ENCODE data around the gene TP53TG3D. TPM values are rescaled to one million over a fixed set of nuclear protein-coding genes. Genes with fewer than 3 reads are reported as not detected.
"Not testable (repeated sequence)": the region's sequence is repeated elsewhere in the genome, so short reads cannot be mapped to it uniquely, and the experiment has no call there.

Gene TP53TG3D
- not detected for total RNA-seq

- H3K36me3 ChIP-seq; DNase-seq (ENCODE audit: low spot score); H3K27me3 ChIP-seq (replicated peaks; ENCODE audit: insufficient read depth); H3K4me1 ChIP-seq (ENCODE audit: control insufficient read depth in 1 of 2, low read depth in 2 of 2); H3K4me3 ChIP-seq; H3K9me3 ChIP-seq; ATAC-seq (ENCODE audit: insufficient number of reproducible peaks, low FRiP score, low read depth); H3K27ac ChIP-seq: not testable (repeated sequence)
Measured at GRCh38 chr16:32252986-32253385, at the start of gene TP53TG3D. TSS of gene TP53TG3D (plus strand) at chr16:32253286. CDS start at chr16:32253354, 68 bp downstream.

GRCh38 chr16:32253507-32253906 is 421 bp downstream of the TP53TG3D start:
- H3K4me3 ChIP-seq; ATAC-seq (ENCODE audit: insufficient number of reproducible peaks, low FRiP score, low read depth); DNase-seq (ENCODE audit: low spot score); H3K9me3 ChIP-seq; H3K4me1 ChIP-seq (ENCODE audit: control insufficient read depth in 1 of 2, low read depth in 2 of 2); H3K27me3 ChIP-seq (replicated peaks; ENCODE audit: insufficient read depth); H3K27ac ChIP-seq; H3K36me3 ChIP-seq: not testable (repeated sequence)

- not testable (repeated sequence) for H3K9me3 ChIP-seq; DNase-seq (ENCODE audit: low spot score); ATAC-seq (ENCODE audit: insufficient number of reproducible peaks, low FRiP score, low read depth); H3K27ac ChIP-seq; H3K36me3 ChIP-seq; H3K4me3 ChIP-seq; H3K27me3 ChIP-seq (replicated peaks; ENCODE audit: insufficient read depth); H3K4me1 ChIP-seq (ENCODE audit: control insufficient read depth in 1 of 2, low read depth in 2 of 2)
Measured at GRCh38 chr16:32261526-32261925, 8.4 kb downstream of the TP53TG3D start.

GRCh38 chr16:32263552-32263951 is 10.5 kb downstream of the TP53TG3D start:
- H3K27me3 ChIP-seq (replicated peaks; ENCODE audit: insufficient read depth); H3K4me3 ChIP-seq; H3K27ac ChIP-seq; ATAC-seq (ENCODE audit: insufficient number of reproducible peaks, low FRiP score, low read depth); H3K9me3 ChIP-seq; H3K4me1 ChIP-seq (ENCODE audit: control insufficient read depth in 1 of 2, low read depth in 2 of 2); H3K36me3 ChIP-seq; DNase-seq (ENCODE audit: low spot score): not testable (repeated sequence)

GRCh38 chr16:32281910-32282309 is 28.8 kb downstream of the TP53TG3D start:
- not testable (repeated sequence) for H3K4me3 ChIP-seq; H3K9me3 ChIP-seq; ATAC-seq (ENCODE audit: insufficient number of reproducible peaks, low FRiP score, low read depth); DNase-seq (ENCODE audit: low spot score); H3K36me3 ChIP-seq; H3K27me3 ChIP-seq (replicated peaks; ENCODE audit: insufficient read depth); H3K4me1 ChIP-seq (ENCODE audit: control insufficient read depth in 1 of 2, low read depth in 2 of 2); H3K27ac ChIP-seq

- H3K27me3 ChIP-seq (replicated peaks; ENCODE audit: insufficient read depth); DNase-seq (ENCODE audit: low spot score); H3K4me3 ChIP-seq; H3K9me3 ChIP-seq; H3K36me3 ChIP-seq; H3K27ac ChIP-seq; H3K4me1 ChIP-seq (ENCODE audit: control insufficient read depth in 1 of 2, low read depth in 2 of 2); ATAC-seq (ENCODE audit: insufficient number of reproducible peaks, low FRiP score, low read depth): not testable (repeated sequence)
Measured at GRCh38 chr16:32283024-32283423, 29.9 kb downstream of the TP53TG3D start.

- not testable (repeated sequence) for H3K27me3 ChIP-seq (replicated peaks; ENCODE audit: insufficient read depth); H3K4me3 ChIP-seq; H3K4me1 ChIP-seq (ENCODE audit: control insufficient read depth in 1 of 2, low read depth in 2 of 2); H3K27ac ChIP-seq; DNase-seq (ENCODE audit: low spot score); H3K36me3 ChIP-seq; H3K9me3 ChIP-seq; ATAC-seq (ENCODE audit: insufficient number of reproducible peaks, low FRiP score, low read depth)
Measured at GRCh38 chr16:32283917-32284495, 30.9 kb downstream of the TP53TG3D start.

GRCh38 chr16:32284800-32285796 is 32.0 kb downstream of the TP53TG3D start:
- ATAC-seq (ENCODE audit: insufficient number of reproducible peaks, low FRiP score, low read depth); DNase-seq (ENCODE audit: low spot score); H3K36me3 ChIP-seq; H3K27me3 ChIP-seq (replicated peaks; ENCODE audit: insufficient read depth); H3K9me3 ChIP-seq; H3K4me1 ChIP-seq (ENCODE audit: control insufficient read depth in 1 of 2, low read depth in 2 of 2); H3K4me3 ChIP-seq; H3K27ac ChIP-seq: not testable (repeated sequence)

GRCh38 chr16:32286193-32286592 is 33.1 kb downstream of the TP53TG3D start:
- ATAC-seq (ENCODE audit: insufficient number of reproducible peaks, low FRiP score, low read depth); H3K27ac ChIP-seq; H3K27me3 ChIP-seq (replicated peaks; ENCODE audit: insufficient read depth); H3K36me3 ChIP-seq; H3K9me3 ChIP-seq; DNase-seq (ENCODE audit: low spot score); H3K4me1 ChIP-seq (ENCODE audit: control insufficient read depth in 1 of 2, low read depth in 2 of 2); H3K4me3 ChIP-seq: not testable (repeated sequence)

- not testable (repeated sequence) for DNase-seq (ENCODE audit: low spot score); H3K4me1 ChIP-seq (ENCODE audit: control insufficient read depth in 1 of 2, low read depth in 2 of 2); ATAC-seq (ENCODE audit: insufficient number of reproducible peaks, low FRiP score, low read depth); H3K9me3 ChIP-seq; H3K4me3 ChIP-seq; H3K36me3 ChIP-seq; H3K27ac ChIP-seq; H3K27me3 ChIP-seq (replicated peaks; ENCODE audit: insufficient read depth)
Measured at GRCh38 chr16:32287743-32288142, 34.7 kb downstream of the TP53TG3D start.

GRCh38 chr16:32289197-32289596 is 36.1 kb downstream of the TP53TG3D start:
- not testable (repeated sequence) for H3K36me3 ChIP-seq; ATAC-seq (ENCODE audit: insufficient number of reproducible peaks, low FRiP score, low read depth); H3K27ac ChIP-seq; H3K9me3 ChIP-seq; DNase-seq (ENCODE audit: low spot score); H3K4me1 ChIP-seq (ENCODE audit: control insufficient read depth in 1 of 2, low read depth in 2 of 2); H3K27me3 ChIP-seq (replicated peaks; ENCODE audit: insufficient read depth); H3K4me3 ChIP-seq

- not testable (repeated sequence) for H3K4me3 ChIP-seq; H3K27me3 ChIP-seq (replicated peaks; ENCODE audit: insufficient read depth); H3K9me3 ChIP-seq; DNase-seq (ENCODE audit: low spot score); ATAC-seq (ENCODE audit: insufficient number of reproducible peaks, low FRiP score, low read depth); H3K36me3 ChIP-seq; H3K4me1 ChIP-seq (ENCODE audit: control insufficient read depth in 1 of 2, low read depth in 2 of 2); H3K27ac ChIP-seq
Measured at GRCh38 chr16:32302776-32303175, 49.7 kb downstream of the TP53TG3D start.
